ENCODE data around the gene CA6.
"Not testable (repeated sequence)": the region's sequence is repeated elsewhere in the genome, so short reads cannot be mapped to it uniquely, and the experiment has no call there.

CA6 gene

GRCh38 chr1:8945568-8945967, at the start of gene CA6:
CA6 (plus strand) TSS chr1:8945868; CDS start chr1:8945887, 19 bp downstream.
- DNase-seq (ENCODE audit: low read depth in 1 of 2, low spot score in 1 of 2): no peak

DNA sequence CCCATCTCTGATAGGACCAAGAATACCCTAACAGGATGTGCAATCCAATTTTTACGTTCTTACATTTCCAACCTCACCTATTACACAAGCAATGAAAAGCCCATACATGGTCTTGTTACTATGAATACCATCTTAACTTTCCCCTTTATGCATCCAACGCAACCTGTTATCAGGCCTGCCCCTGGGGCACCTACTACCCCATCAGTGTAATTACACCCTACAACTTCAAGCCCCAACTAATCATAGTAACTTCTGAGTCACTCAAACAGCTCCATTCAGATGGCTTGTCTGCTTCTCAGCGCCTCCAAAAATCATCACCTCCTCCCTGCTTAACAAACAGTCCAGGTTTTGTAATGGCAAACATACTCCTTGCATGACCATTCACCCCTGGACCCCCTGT, 48.9 kb upstream of the CA6 start:
- DNase-seq (ENCODE audit: low read depth in 1 of 2, low spot score in 1 of 2): not testable (repeated sequence)

GRCh38 chr1:8897505-8897904, 48.2 kb upstream of the CA6 start:
- not testable (repeated sequence) for DNase-seq (ENCODE audit: low read depth in 1 of 2, low spot score in 1 of 2)

- not testable (repeated sequence) for DNase-seq (ENCODE audit: low read depth in 1 of 2, low spot score in 1 of 2)
These were observed 47.2 kb upstream of the CA6 start for GRCh38 chr1:8898418-8898817.

DNA sequence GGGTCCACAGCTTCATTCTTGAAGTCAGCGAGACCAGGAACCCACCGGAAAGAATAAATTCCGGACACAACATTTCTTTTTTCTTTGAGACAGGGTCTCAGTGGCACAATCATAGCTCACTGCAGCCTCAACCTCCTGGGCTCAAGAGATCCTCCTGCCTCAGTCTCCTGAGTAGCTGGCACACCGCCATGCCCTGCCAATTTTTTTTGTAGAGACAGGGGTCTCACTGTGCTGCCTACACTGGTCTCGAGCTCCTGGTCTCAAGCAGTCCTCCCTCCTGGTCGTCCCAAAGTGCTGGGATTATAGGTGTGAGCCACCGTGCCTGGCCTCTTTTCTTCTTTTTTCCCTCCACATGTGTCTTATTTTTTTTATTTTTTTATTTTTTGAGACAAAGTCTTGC, 46.6 kb upstream of the CA6 start:
- no peak for DNase-seq (ENCODE audit: low read depth in 1 of 2, low spot score in 1 of 2)

GRCh38 chr1:8900684-8901083, 45.0 kb upstream of the CA6 start:
- not testable (repeated sequence) for DNase-seq (ENCODE audit: low read depth in 1 of 2, low spot score in 1 of 2)

GRCh38 chr1:8902765-8903164, 42.9 kb upstream of the CA6 start:
- DNase-seq (ENCODE audit: low read depth in 1 of 2, low spot score in 1 of 2): no peak

DNA sequence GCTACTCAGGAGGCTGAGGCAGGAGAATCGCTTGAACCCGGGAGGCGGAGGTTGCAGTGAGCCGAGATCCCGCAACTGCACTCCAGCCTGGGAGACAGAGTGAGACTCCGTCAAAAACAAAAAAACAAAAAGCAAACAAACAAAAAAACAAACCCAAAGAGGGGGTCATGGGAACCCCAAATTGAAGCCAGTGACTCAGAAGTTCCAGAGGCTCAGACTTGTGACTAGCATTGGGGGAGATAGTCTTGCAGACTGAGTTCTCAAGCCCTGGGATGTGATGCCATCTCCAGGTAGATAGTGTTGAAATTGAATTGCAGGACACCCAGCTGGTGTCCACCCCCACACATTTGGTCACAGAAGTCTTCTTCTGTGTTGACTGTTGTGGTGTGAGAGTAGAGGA, 42.3 kb upstream of the CA6 start:
- no peak for DNase-seq (ENCODE audit: low read depth in 1 of 2, low spot score in 1 of 2)

- DNase-seq (ENCODE audit: low read depth in 1 of 2, low spot score in 1 of 2): no peak
These were observed 41.6 kb upstream of the CA6 start for GRCh38 chr1:8903908-8904650.

DNA sequence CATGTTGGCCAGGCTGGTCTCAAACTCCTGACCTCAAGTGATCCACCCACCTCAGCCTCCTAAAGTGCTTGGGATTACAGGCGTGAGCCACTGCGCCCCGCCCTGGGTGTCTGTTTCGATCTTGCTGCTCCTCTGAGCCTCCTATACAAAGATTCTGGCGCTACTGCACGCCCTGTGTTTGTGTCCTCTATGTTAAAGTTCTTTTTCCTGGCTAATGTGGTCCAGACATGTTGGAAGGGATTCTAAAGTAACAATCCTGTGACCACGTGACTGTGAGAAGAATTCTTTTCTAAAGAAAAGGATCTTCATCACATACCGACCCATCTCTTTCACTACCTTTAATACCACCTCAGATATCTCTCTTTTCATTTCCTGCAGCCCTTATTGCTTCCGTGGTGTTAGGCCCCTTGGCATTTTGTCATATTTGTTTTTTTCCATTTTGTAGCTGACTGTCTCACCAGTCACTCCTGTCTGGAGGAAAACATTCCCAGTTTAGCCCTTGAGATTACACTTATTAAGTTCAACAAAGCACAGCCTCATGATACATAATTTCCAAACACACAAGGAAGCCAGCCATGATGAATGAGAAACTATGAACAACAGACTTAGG, 40.0 kb upstream of the CA6 start:
- no peak for DNase-seq (ENCODE audit: low read depth in 1 of 2, low spot score in 1 of 2)

GRCh38 chr1:8908388-8909151, 37.1 kb upstream of the CA6 start:
- DNase-seq (ENCODE audit: low read depth in 1 of 2, low spot score in 1 of 2): no peak

GRCh38 chr1:8910331-8910730, 35.3 kb upstream of the CA6 start:
- no peak for DNase-seq (ENCODE audit: low read depth in 1 of 2, low spot score in 1 of 2)

- no peak for DNase-seq (ENCODE audit: low read depth in 1 of 2, low spot score in 1 of 2)
These were observed 34.8 kb upstream of the CA6 start for GRCh38 chr1:8910914-8911313.

- DNase-seq (ENCODE audit: low read depth in 1 of 2, low spot score in 1 of 2): no peak
These were observed 34.0 kb upstream of the CA6 start for GRCh38 chr1:8911416-8912309.

DNA sequence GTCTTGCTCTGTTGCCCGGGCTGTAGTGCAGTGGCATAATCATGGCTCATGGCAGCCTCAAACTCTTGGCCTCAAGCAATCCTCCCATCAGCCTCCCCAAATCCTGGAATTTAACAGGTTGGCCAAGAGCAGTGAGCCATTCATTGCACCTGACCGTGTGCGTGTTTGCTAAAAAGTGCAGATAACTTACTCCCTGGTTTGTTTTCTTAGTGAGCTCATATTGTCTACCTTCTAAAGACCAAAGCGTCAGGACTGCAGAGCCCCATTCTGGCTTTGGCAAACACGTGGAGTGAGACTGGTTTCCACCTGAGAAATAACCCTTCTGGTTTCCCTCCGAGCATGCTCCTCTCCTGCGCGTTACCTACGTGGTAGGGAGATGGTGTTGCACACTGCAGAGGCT, 32.2 kb upstream of the CA6 start:
- no peak for DNase-seq (ENCODE audit: low read depth in 1 of 2, low spot score in 1 of 2)

DNA sequence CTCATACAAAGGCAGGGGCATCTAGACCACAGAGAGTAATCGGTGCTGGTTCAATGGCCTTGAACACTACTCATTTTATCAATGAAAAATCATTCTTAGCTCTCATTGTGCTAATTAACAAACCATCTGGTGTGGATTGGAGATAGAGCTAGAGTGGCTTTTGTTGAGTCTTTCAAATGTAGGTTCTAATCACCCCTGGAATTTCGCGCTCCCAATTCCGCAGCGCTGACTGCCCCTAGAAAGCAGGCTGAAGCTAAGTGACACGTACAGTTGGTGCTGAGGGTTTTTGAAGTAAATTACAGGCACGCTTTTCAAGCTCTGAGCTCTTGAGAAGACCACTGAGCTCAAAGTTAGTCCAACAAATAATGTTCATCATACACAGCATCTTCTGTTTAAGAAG, 31.2 kb upstream of the CA6 start:
- no peak for DNase-seq (ENCODE audit: low read depth in 1 of 2, low spot score in 1 of 2)

- DNase-seq (ENCODE audit: low read depth in 1 of 2, low spot score in 1 of 2): no peak
These were observed 30.2 kb upstream of the CA6 start for GRCh38 chr1:8915446-8915845.

DNA sequence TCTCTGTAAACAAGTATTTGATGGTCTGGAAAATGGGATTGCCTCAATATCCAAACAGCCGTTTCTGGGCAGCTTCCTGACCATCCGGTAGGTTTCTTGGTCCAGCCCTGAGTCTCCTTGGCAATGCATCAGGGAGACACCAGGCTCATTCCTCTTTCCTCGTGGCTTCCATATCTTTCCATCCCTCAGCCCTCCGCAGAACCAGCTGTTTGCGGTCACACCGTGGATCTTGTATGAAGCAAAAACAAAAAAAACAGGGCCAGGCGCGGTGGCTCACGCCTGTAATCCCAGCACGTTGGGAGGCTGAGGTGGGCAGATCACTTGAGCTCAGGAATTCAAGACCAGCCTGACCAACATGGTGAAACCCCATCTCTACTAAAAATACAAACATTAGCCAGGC, 28.1 kb upstream of the CA6 start:
- DNase-seq (ENCODE audit: low read depth in 1 of 2, low spot score in 1 of 2): not testable (repeated sequence)

GRCh38 chr1:8922962-8923361, 22.7 kb upstream of the CA6 start:
- DNase-seq (ENCODE audit: low read depth in 1 of 2, low spot score in 1 of 2): no peak

DNA sequence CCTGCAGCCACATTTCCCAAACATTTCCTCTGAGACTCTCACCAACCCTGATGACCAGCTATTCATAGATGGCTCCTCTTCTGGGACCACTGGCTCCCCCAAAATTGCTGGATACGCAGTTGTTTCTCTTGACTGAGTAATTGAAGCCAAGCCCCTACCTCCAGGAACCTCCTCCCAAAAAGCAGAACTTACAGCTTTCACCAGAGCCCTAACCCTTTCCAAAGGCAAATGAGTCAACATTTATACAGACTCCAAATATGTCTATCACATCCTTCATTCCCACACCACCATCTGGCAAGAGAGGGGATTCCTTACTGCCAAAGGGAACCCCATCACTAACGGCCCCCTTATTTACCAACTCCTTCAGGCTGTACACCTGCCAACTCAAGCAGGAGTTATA, 20.3 kb upstream of the CA6 start:
- DNase-seq (ENCODE audit: low read depth in 1 of 2, low spot score in 1 of 2): no peak

- DNase-seq (ENCODE audit: low read depth in 1 of 2, low spot score in 1 of 2): no peak
These were observed 19.7 kb upstream of the CA6 start for GRCh38 chr1:8925960-8926359.
